Mucosa of descending colon (tissue), 3 donors: ENCODE results near the gene GABRG3. TPM values are rescaled to one million over a fixed set of nuclear protein-coding genes. Genes with fewer than 3 reads are reported as not detected.

Experiments
- ATAC-seq: fragments of 200-7000 bp; cut with Tn5 transposase; one replicate; pipeline ENCODE4 v1.9.1; 2020; ENCODE audit warnings: mild to moderate bottlenecking, moderate library complexity
- DNase-seq, 3 donors: peaks; one replicate each; pipeline ENCODE4 v3.0.0-alpha.2; 2020
- H3K36me3 ChIP-seq: fragments of 200-600 bp; one replicate; pipeline ENCODE4 v1.8.0; 2021; ENCODE audit warnings: low read depth, mild to moderate bottlenecking
- H3K4me1 ChIP-seq: fragments of 200-600 bp; one replicate; pipeline ENCODE4 v1.8.0; 2021; ENCODE audit warnings: low read depth, mild to moderate bottlenecking
- H3K4me3 ChIP-seq: fragments of 200-600 bp; one replicate; pipeline ENCODE4 v1.8.0; 2021; ENCODE audit warnings: mild to moderate bottlenecking
- H3K9me3 ChIP-seq: fragments of 200-600 bp; one replicate; pipeline ENCODE4 v1.8.0; 2021; ENCODE audit warnings: mild to moderate bottlenecking
- intact Hi-C, 2 donors: fragments of 100-400 bp; cut with DNase I in 1 of 2; cut with micrococcal nuclease in 1 of 2; formaldehyde crosslinking; loops; one replicate each; pipeline versions ENCODE4 v1.11.0 to v1.11.1; 2022; cut with DNase I, micrococcal nuclease
- total RNA-seq, 3 donors: library from RNA; stranded (reverse); fragmentation: NEBNext Ultra II Directional in 2 of 3; extraction: Animal tissue kit (Norgen Biotek cat#: 25700) in 2 of 3; gene quantifications; one replicate each; pipeline versions ENCODE4 v1.2.1 to v1.2.4, GENCODE V29; 2021 to 2023
- TF ChIP-seq, protein P1 (sequence below): fragments of 200-600 bp; IDR thresholded peaks from one replicate; pipeline ENCODE4 v1.8.0; 2022; ENCODE audit warnings: antibody characterized with exemption, mild to moderate bottlenecking
- donor health status: DM: no; HTN: no; CAD: no; lungs with moderate emphysema.
- donor health status: DM: no; HTN: no; CAD: no.
- donor health status: DM: no; HTN: yes; CAD: no.

Gene GABRG3
- total RNA-seq, 3 donors from 2014 or later = 0.03 TPM; not detected in 2

DNA sequence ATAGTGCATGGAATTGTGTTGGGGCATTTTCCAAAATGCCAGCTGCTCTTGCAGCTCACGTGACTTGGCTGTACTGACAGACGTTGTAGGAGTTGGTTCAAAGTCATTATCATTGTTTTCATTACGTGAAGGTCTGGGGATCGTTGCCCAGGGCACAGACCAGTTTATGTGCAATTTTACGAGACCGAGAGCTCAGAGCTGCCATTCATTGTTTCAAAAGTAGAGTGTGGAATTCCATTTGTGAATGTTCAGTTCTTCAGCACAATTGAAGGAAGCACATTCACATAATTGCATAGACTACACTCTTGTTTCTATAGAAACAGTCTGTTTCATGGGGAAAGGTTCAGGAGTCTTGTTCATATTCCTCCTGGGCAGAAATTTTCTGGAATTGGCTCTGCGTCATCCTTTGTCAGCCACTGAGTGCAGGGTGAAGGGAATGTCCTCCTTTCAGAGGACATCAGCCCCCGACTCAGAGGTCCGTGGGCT is 54.5 kb downstream of the GABRG3 start:
- Histone ChIP-seq H3K36me3 (no peaks in the 10 kb centered on the region), H3K9me3 (peaks cover 55% of the 10 kb centered on the region), H3K4me3 (no peak overlapping the region), H3K4me1 (no peaks in the 10 kb centered on the region)
- intact Hi-C loops = no loop called here
- DNase-seq (no peak), ATAC-seq (no peak)
- TF ChIP-seq, protein P1, sequence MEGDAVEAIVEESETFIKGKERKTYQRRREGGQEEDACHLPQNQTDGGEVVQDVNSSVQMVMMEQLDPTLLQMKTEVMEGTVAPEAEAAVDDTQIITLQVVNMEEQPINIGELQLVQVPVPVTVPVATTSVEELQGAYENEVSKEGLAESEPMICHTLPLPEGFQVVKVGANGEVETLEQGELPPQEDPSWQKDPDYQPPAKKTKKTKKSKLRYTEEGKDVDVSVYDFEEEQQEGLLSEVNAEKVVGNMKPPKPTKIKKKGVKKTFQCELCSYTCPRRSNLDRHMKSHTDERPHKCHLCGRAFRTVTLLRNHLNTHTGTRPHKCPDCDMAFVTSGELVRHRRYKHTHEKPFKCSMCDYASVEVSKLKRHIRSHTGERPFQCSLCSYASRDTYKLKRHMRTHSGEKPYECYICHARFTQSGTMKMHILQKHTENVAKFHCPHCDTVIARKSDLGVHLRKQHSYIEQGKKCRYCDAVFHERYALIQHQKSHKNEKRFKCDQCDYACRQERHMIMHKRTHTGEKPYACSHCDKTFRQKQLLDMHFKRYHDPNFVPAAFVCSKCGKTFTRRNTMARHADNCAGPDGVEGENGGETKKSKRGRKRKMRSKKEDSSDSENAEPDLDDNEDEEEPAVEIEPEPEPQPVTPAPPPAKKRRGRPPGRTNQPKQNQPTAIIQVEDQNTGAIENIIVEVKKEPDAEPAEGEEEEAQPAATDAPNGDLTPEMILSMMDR = no peak

DNA sequence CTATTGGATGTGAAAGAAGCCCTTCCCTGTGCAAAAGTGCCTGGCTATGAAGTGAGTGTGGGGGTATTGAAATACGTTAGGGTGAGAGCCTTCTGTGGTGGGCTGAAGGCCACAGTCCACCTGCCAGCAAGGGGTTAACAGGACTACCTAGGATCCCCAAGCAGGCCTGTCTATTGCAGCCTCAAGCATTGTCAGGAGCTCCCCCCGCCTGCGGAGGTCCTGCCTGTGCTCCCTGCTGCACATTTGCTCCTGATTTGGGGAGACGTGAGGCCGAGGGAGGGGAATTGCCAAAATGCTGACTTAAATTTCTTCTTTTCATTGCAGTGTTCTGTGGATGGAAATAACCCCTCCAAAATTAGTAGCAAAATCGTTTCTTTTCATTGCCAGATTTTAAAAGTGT is 56.2 kb downstream of the GABRG3 start:
- TF ChIP-seq, protein P1 = no peak
- DNase-seq (no peak), ATAC-seq (no peak)
- Histone ChIP-seq H3K4me3 (no peak overlapping the region), H3K36me3 (no peaks in the 10 kb centered on the region), H3K4me1 (no peaks in the 10 kb centered on the region), H3K9me3 (peaks cover 40% of the 10 kb centered on the region)
- intact Hi-C loops = no loop called here

DNA sequence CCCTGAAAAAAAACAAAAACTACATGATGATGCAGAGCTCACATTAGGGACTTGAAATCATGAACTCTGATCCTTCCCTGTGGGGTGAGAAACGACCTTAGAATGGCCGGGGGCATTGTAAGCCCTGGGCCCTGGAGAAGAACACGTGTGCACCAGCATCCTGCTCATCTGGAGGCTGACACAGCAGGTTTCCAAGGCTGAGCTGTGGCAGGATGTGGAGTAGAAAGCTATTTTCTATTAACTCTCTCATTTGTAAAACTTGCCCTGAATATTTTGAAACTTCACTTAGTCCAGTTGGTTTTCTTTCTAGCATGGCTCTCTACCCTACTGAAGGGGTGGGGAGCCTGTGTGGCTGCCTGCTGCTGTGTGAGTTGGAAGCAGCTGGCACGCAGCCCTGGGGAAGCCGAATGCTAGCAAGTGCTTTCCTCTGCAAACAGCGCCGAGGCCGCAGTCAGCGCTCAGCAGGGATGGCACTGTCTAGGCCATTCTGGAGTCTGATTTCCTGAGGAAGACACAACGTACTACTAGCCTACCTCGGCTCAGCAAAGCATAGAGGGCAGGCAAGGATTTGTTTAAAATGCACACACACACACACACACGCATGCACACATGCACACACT is 58.0 kb downstream of the GABRG3 start:
- TF ChIP-seq, protein P1 = no peak
- ATAC-seq = no peak
- H3K9me3 ChIP-seq = peaks cover 44% of the 10 kb centered on the region
- H3K36me3 ChIP-seq = no peaks in the 10 kb centered on the region
- no peak for DNase-seq
- intact Hi-C loops = no loop called here
- no peak overlapping the region for H3K4me3 ChIP-seq
- H3K4me1 ChIP-seq = no peaks in the 10 kb centered on the region

DNA sequence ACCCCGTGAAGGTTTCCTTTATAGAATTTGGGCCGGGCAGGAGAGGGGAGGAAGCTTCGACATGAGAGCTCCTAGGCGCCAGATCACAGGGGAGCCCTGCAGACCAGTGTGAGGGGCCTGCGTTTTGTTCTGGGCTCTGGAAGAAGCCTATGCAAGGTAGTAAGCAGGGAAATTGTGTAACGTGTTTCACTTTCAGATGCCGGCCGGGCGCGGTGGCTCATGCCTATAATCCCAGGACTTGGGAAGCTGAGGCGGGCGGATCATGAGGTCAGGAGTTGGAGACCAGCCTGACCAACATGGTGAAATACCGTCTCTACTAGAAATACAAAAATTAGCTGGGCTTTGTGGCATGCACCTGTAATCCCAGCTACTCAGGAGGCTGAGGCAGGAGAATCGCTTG is 65.2 kb downstream of the GABRG3 start:
- Histone ChIP-seq H3K36me3 (no peaks in the 10 kb centered on the region), H3K9me3 (peaks cover 41% of the 10 kb centered on the region), H3K4me3 (no peak overlapping the region), H3K4me1 (no peaks in the 10 kb centered on the region)
- ATAC-seq (no peak), DNase-seq (no peak)
- intact Hi-C loops = no loop called here
- TF ChIP-seq, protein P1 = no peak

DNA sequence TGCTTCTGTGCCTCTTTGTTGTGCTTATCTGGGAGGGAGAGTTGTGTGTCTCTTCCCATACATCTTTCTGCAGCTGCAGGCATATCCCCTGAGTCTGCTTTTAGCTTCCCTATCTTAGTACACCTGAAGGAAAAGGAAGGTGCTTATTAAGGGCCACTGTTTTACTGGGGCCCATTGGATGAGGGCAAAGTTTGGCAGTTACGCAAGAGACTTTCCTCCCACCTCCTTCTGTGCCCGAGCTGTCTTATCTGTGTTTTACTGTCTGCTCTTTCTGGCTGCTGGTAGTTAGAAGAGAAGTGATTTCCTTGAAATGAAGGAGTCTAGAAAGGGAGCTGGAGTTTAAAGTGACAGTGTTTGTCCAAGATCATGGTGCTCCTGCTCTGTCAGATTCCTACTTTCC is 66.5 kb downstream of the GABRG3 start:
- TF ChIP-seq, protein P1 = no peak
- Histone ChIP-seq H3K36me3 (no peaks in the 10 kb centered on the region), H3K4me3 (no peak overlapping the region), H3K4me1 (no peaks in the 10 kb centered on the region), H3K9me3 (peaks cover 45% of the 10 kb centered on the region)
- no peak for ATAC-seq
- intact Hi-C loops = no loop called here
- no peak for DNase-seq

DNA sequence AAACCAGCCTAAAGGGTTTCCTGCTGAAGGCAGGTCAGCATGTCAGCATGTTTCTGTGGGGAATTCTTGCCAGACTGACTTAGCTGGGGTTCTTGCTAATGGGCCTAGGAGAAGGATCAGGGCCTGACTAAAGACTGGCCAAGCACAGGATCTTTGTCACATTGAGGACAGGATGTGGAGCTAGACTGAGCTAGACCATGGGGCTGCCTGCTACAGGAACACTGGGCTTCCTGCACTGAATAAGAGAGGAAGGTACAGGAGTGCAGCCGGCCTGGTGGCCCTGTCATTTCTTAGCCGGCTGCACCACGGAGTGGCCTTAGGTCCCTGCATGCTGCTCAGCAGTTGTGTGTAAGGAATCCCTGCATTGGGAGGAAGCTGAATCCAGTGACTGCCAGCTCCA is 68.2 kb downstream of the GABRG3 start:
- peaks cover 40% of the 10 kb centered on the region for H3K9me3 ChIP-seq
- TF ChIP-seq, protein P1 = no peak
- ATAC-seq (no peak), DNase-seq (no peak)
- intact Hi-C loops = no loop called here
- H3K4me1 ChIP-seq = no peaks in the 10 kb centered on the region
- no peaks in the 10 kb centered on the region for H3K36me3 ChIP-seq
- no peak overlapping the region for H3K4me3 ChIP-seq
